Lower leg skin (tissue), 4 donors: ENCODE data around the gene PLEKHM3. TPM values are rescaled to one million over a fixed set of nuclear protein-coding genes. Genes with fewer than 3 reads are reported as not detected.
"Not testable (repeated sequence)": the region's sequence is repeated elsewhere in the genome, so short reads cannot be mapped to it uniquely, and the experiment has no call there.

Experiments used
- DNase-seq, 2 donors: peaks; one replicate each; pipeline ENCODE4 v3.0.0-alpha.2; 2019; ENCODE audit warnings: low spot score in 2 of 2
- H3K4me3 ChIP-seq: fragments of 200-600 bp; sonication (generic); 2 replicates; pipeline ENCODE4 v1.5.1; 2017; ENCODE audit warnings: mild to moderate bottlenecking, low read depth; ENCODE audit not compliant: poor library complexity, severe bottlenecking
- CTCF ChIP-seq, 3 donors: fragments of 450-650 bp; IDR thresholded peaks; one replicate each; pipeline ENCODE4 v1.5.1; 2016; ENCODE audit warnings: antibody characterized with exemption in 3 of 3, mild to moderate bottlenecking in 3 of 3, moderate library complexity in 2 of 3
- POLR2A ChIP-seq, 2 donors: fragments of 450-650 bp; IDR thresholded peaks; one replicate each; pipeline ENCODE4 v1.6.1; 2016 to 2017; ENCODE audit warnings: antibody characterized with exemption in 2 of 2, mild to moderate bottlenecking in 1 of 2, moderate library complexity in 1 of 2
- WGBS, 2 donors: methylation state at CpG; one replicate each; pipeline ENCODE4 v1.1.5; 2018; 5-methylcytosine and 5-hydroxymethylcytosine counted together
- intact Hi-C: fragments of 100-400 bp; cut with DNase I; formaldehyde crosslinking; loops from one replicate; pipeline ENCODE4 v1.15.0; 2023; ENCODE audit warnings: low total_unique reads
- total RNA-seq, 4 donors: library from RNA; depleted of rRNA; stranded (reverse); fragments of >200 nt; gene quantifications; one replicate each; pipeline ENCODE4 v1.1.0, GENCODE V29; 2016

Gene PLEKHM3
- total RNA-seq, 4 donors from 2014 or later: 18.3 to 22.2 (median 19.4) TPM

GRCh38 chr2:208020253-208020652, 5.1 kb downstream of the PLEKHM3 start:
- TF ChIP-seq CTCF (IDR thresholded peaks at IDR 0.05) (no peak), POLR2A (IDR thresholded peaks at IDR 0.05) (no peak)
- H3K4me3 ChIP-seq: no peak overlapping the region
- DNase-seq: no peak
- intact Hi-C loops: loop anchor here (2.0 kb wide), 1 partner anchor 31 kb away; no protein-coding TSS in a partner anchor
- 82% methylated on average over 2 of the region's 2 CpGs for WGBS, 2 donors

- H3K4me3 ChIP-seq, DNase-seq, intact Hi-C loops: not testable (repeated sequence)
- 93 to 94% methylated on average over 5 of the region's 5 CpGs for WGBS, 2 donors
Observed at GRCh38 chr2:208018124-208018712, 7.1 kb downstream of the PLEKHM3 start.

- no peak for DNase-seq
- TF ChIP-seq POLR2A (IDR thresholded peaks at IDR 0.05) (no peak), CTCF (IDR thresholded peaks at IDR 0.05) (no peak)
- intact Hi-C loops: no loop called here
- WGBS, 2 donors: 74 to 87% methylated on average over 5 of the region's 5 CpGs
- no peak overlapping the region for H3K4me3 ChIP-seq
Observed at GRCh38 chr2:208017721-208018120, 7.6 kb downstream of the PLEKHM3 start.

- no peak for TF ChIP-seq POLR2A (IDR thresholded peaks at IDR 0.05)
- TF ChIP-seq CTCF (IDR thresholded peaks at IDR 0.05): no peak
- DNase-seq: no peak
- intact Hi-C loops: no loop called here
- H3K4me3 ChIP-seq: no peak overlapping the region
- 61 to 81% methylated on average over 2 of the region's 2 CpGs for WGBS, 2 donors
Observed at GRCh38 chr2:208015475-208015874, 9.9 kb downstream of the PLEKHM3 start.

GRCh38 chr2:208013285-208014178, 11.8 kb downstream of the PLEKHM3 start:
- intact Hi-C loops: no loop called here
- no peak overlapping the region for H3K4me3 ChIP-seq
- no peak for DNase-seq
- WGBS, 2 donors: 89 to 93% methylated on average over 9 of the region's 9 CpGs
- TF ChIP-seq POLR2A (IDR thresholded peaks at IDR 0.05): no peak
- TF ChIP-seq CTCF (IDR thresholded peaks at IDR 0.05): no peak

- no peak overlapping the region for H3K4me3 ChIP-seq
- intact Hi-C loops: no loop called here
- TF ChIP-seq CTCF (IDR thresholded peaks at IDR 0.05) (no peak), POLR2A (IDR thresholded peaks at IDR 0.05) (no peak)
- no peak for DNase-seq
Observed at GRCh38 chr2:208012449-208012848, 12.9 kb downstream of the PLEKHM3 start.
